ENCODE results near the gene BCAS4.

DNA sequence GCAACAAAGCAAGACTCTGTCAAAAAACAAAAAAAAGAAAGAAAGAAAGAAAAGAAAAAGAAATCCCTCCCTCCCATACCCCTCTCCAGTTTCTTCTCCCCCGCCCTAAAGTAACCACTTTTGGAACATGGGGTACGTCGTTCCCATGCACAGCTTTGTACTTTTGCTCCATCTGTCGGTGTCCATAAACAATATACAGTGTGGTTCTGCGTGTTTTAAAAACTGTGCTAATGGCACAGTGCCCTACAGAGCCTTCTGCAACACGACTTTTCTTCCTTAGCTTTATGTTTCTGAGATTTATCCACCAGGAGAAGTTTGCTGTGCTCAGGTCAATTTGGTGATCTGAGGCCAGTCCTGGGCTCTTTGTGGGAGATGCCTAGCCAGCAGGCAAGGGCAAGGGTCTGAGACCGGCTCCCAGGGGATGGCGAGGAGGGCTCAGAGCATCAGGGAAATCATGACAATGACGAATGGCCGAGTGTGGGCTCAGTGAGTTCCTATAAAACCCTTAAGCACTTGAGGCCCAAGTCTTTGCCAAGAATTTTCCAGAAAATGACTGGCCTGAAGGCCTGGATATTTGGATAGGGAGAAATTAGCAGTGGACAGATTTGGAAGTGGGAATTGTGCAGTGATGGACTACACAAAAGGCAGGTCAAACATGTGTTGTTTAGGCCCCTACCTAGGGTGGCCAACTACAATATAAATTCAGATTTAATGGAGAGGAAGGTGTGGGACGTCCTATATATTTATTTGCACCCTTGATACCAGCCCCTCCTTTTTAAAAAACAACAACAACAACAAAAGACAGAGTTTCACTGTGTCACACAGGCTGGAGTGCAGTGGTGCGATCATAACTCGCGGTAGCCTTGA, 1.9 kb upstream of the BCAS4 start:
- TF ChIP-seq, protein P1, sequence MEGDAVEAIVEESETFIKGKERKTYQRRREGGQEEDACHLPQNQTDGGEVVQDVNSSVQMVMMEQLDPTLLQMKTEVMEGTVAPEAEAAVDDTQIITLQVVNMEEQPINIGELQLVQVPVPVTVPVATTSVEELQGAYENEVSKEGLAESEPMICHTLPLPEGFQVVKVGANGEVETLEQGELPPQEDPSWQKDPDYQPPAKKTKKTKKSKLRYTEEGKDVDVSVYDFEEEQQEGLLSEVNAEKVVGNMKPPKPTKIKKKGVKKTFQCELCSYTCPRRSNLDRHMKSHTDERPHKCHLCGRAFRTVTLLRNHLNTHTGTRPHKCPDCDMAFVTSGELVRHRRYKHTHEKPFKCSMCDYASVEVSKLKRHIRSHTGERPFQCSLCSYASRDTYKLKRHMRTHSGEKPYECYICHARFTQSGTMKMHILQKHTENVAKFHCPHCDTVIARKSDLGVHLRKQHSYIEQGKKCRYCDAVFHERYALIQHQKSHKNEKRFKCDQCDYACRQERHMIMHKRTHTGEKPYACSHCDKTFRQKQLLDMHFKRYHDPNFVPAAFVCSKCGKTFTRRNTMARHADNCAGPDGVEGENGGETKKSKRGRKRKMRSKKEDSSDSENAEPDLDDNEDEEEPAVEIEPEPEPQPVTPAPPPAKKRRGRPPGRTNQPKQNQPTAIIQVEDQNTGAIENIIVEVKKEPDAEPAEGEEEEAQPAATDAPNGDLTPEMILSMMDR (IDR thresholded peaks at IDR 0.05; ENCODE audit: low read depth, low read length): no peak
- no peak for TF ChIP-seq EZH2phosphoT487 (IDR thresholded peaks at IDR 0.05; ENCODE audit: low read depth)

Data from OCI-LY3 (cell line).